Measurements from ENCODE around the gene VWA3A.

GRCh38 chr16:22192261-22193062 lies 100.1 kb downstream of the VWA3A start:
- TF ChIP-seq CTCF (conservative IDR thresholded peaks at IDR 0.05; ENCODE audit: low read depth in 2 of 2) = no peak
- TF ChIP-seq POLR2AphosphoS5 (IDR thresholded peaks at IDR 0.05; ENCODE audit: low read depth) = no peak
- no peak for TF ChIP-seq ZNF114 (CRISPR knock-in tag; IDR thresholded peaks at IDR 0.05)
- TF ChIP-seq EZH2 (IDR thresholded peaks at IDR 0.05; ENCODE audit: low read depth, unreplicated experiment) = no peak
- TF ChIP-seq REST (IDR thresholded peaks at IDR 0.05; ENCODE audit: unreplicated experiment) = no peak
- TF ChIP-seq EZH2phosphoT487 (IDR thresholded peaks at IDR 0.05; ENCODE audit: unreplicated experiment) = no peak
- TF ChIP-seq JUNB (IDR thresholded peaks at IDR 0.05; ENCODE audit: unreplicated experiment) = no peak
- TF ChIP-seq ETS1 (IDR thresholded peaks at IDR 0.05) = no peak
- no peak for TF ChIP-seq NANOG (IDR thresholded peaks at IDR 0.05; ENCODE audit: borderline replicate concordance)
- no peak for TF ChIP-seq CREB1 (CRISPR knock-in tag; IDR thresholded peaks at IDR 0.05; ENCODE audit: low read depth)
- TF ChIP-seq STAT1 (IDR thresholded peaks at IDR 0.05; ENCODE audit: unreplicated experiment) = no peak
